Measurements from ENCODE around the gene CLCN5.

CLCN5 gene

GRCh38 chrX:49922291-49923241 is at the start of gene CLCN5:
TSS of gene CLCN5 (plus strand) at chrX:49922596. CDS start at chrX:49925299, 2,703 bp downstream.
- DNase-seq (ENCODE audit: low read depth), result peak; percentile 50

- no peak for DNase-seq (ENCODE audit: low read depth)
Observed at GRCh38 chrX:49876750-49877149, 45.6 kb upstream of the CLCN5 start.

GRCh38 chrX:49877397-49878101 is 44.8 kb upstream of the CLCN5 start:
- no peak for DNase-seq (ENCODE audit: low read depth)

- no peak for DNase-seq (ENCODE audit: low read depth)
Observed at GRCh38 chrX:49878128-49878833, 44.1 kb upstream of the CLCN5 start.

GRCh38 chrX:49878834-49879655 is 43.4 kb upstream of the CLCN5 start, which contains the start of gene USP27X:
TSS of gene USP27X (plus strand) at chrX:49879484. CDS start at chrX:49880308, 824 bp downstream.
- DNase-seq (ENCODE audit: low read depth), result peak; percentile 27

GRCh38 chrX:49879656-49880277 is 42.6 kb upstream of the CLCN5 start:
- no peak for DNase-seq (ENCODE audit: low read depth)

- DNase-seq (ENCODE audit: low read depth), result no peak
Observed at GRCh38 chrX:49880668-49881067, 41.7 kb upstream of the CLCN5 start.

- DNase-seq (ENCODE audit: low read depth), result no peak
Observed at GRCh38 chrX:49884290-49884862, 38.0 kb upstream of the CLCN5 start.

GRCh38 chrX:49892542-49892941 is 29.9 kb upstream of the CLCN5 start:
- DNase-seq (ENCODE audit: low read depth), result no peak

- DNase-seq (ENCODE audit: low read depth), result no peak
Observed at GRCh38 chrX:49896951-49897350, 25.4 kb upstream of the CLCN5 start.

- no peak for DNase-seq (ENCODE audit: low read depth)
Observed at GRCh38 chrX:49901048-49901447, 21.3 kb upstream of the CLCN5 start.

- DNase-seq (ENCODE audit: low read depth), result no peak
Observed at GRCh38 chrX:49910344-49910743, 12.1 kb upstream of the CLCN5 start.

GRCh38 chrX:49912086-49912485 is 10.3 kb upstream of the CLCN5 start:
- DNase-seq (ENCODE audit: low read depth), result no peak

- DNase-seq (ENCODE audit: low read depth), result no peak
Observed at GRCh38 chrX:49912861-49913260, 9.5 kb upstream of the CLCN5 start.

- no peak for DNase-seq (ENCODE audit: low read depth)
Observed at GRCh38 chrX:49915361-49916222, 6.8 kb upstream of the CLCN5 start.

GRCh38 chrX:49919617-49920016 is 2.8 kb upstream of the CLCN5 start:
- no peak for DNase-seq (ENCODE audit: low read depth)

- no peak for DNase-seq (ENCODE audit: low read depth)
Observed at GRCh38 chrX:49921109-49921508, 1.3 kb upstream of the CLCN5 start.

GRCh38 chrX:49925176-49925575 is 2.8 kb downstream of the CLCN5 start:
- DNase-seq (ENCODE audit: low read depth), result no peak

GRCh38 chrX:49930039-49930438 is 7.6 kb downstream of the CLCN5 start:
- no peak for DNase-seq (ENCODE audit: low read depth)

GRCh38 chrX:49932791-49933190 is 10.4 kb downstream of the CLCN5 start:
- DNase-seq (ENCODE audit: low read depth), result no peak

Data from non-pigmented ciliary epithelial cell (primary cell).